ACC112 (cell line): ENCODE data around the gene CRYZL1.

Source experiments
- H2AFZ ChIP-seq: fragments of 200-600 bp; sonication (generic); one replicate; pipeline ENCODE4 v1.6.0; 2017; ENCODE audit warnings: antibody characterized with exemption, low read length; ENCODE audit not compliant: unreplicated experiment
- H3K27ac ChIP-seq: fragments of 200-600 bp; sonication (generic); 2 replicates; pipeline ENCODE4 v1.5.1; 2014; ENCODE audit warnings: low read depth, mild to moderate bottlenecking, antibody characterized with exemption, low read length, moderate library complexity
- H3K27me3 ChIP-seq: fragments of 200-600 bp; sonication (generic); 2 replicates; pipeline ENCODE4 v1.6.1; 2014; ENCODE audit warnings: mild to moderate bottlenecking, antibody characterized with exemption, low read length, moderate library complexity, mixed read lengths; ENCODE audit not compliant: insufficient read depth
- H3K36me3 ChIP-seq: fragments of 200-600 bp; sonication (generic); 2 replicates; pipeline ENCODE4 v1.6.1; 2016; ENCODE audit warnings: mild to moderate bottlenecking, antibody characterized with exemption, low read length, moderate library complexity, mixed read lengths; ENCODE audit not compliant: insufficient read depth
- H3K4me1 ChIP-seq: fragments of 200-600 bp; sonication (generic); one replicate; pipeline ENCODE4 v1.6.1; 2016; ENCODE audit warnings: low read length, mixed read lengths; ENCODE audit not compliant: insufficient read depth, unreplicated experiment, control insufficient read depth
- H3K4me3 ChIP-seq: fragments of 200-600 bp; sonication (generic); 2 replicates; pipeline ENCODE4 v1.5.1; 2014; ENCODE audit warnings: mild to moderate bottlenecking, low read depth, low read length
- H3K79me2 ChIP-seq: fragments of 200-600 bp; sonication (generic); one replicate; pipeline ENCODE4 v1.6.0; 2016; ENCODE audit warnings: low read length; ENCODE audit not compliant: control insufficient read depth, unreplicated experiment, insufficient read depth

Gene CRYZL1

GRCh38 chr21:33650230-33650629 lies 8.7 kb upstream of the CRYZL1 start:
- no peaks in the 10 kb centered on the region for H3K36me3 ChIP-seq
- no peak overlapping the region for H3K27ac ChIP-seq
- H3K4me3 ChIP-seq = no peak overlapping the region
- peaks cover 95% of the 10 kb centered on the region for H3K79me2 ChIP-seq
- H2AFZ ChIP-seq = no peak overlapping the region
- H3K4me1 ChIP-seq = peaks cover 16% of the 10 kb centered on the region
- H3K27me3 ChIP-seq = no peaks in the 10 kb centered on the region

- peaks cover 95% of the 10 kb centered on the region for H3K79me2 ChIP-seq
Observed at GRCh38 chr21:33648555-33648954, 7.0 kb upstream of the CRYZL1 start.

GRCh38 chr21:33647587-33647986 lies 6.0 kb upstream of the CRYZL1 start:
- Histone ChIP-seq H3K27me3 (no peaks in the 10 kb centered on the region), H3K4me3 (no peak overlapping the region), H3K79me2 (peaks cover 98% of the 10 kb centered on the region), H3K27ac (no peak overlapping the region), H3K36me3 (no peaks in the 10 kb centered on the region), H3K4me1 (peaks cover 11% of the 10 kb centered on the region), H2AFZ (no peak overlapping the region)

More at GRCh38 chr21:33648555-33648954, 7.0 kb upstream of the CRYZL1 start:
- peaks cover 11% of the 10 kb centered on the region for H3K4me1 ChIP-seq
- H3K36me3 ChIP-seq = no peaks in the 10 kb centered on the region
- no peak overlapping the region for H3K4me3 ChIP-seq
- no peak overlapping the region for H3K27ac ChIP-seq
- H3K27me3 ChIP-seq = no peaks in the 10 kb centered on the region
- H2AFZ ChIP-seq = no peak overlapping the region

- H3K79me2 ChIP-seq = peaks cover 88% of the 10 kb centered on the region
- no peak overlapping the region for H2AFZ ChIP-seq
- H3K27ac ChIP-seq = peak overlapping the region; percentile 83; the same call in 1 of the 2 replicates
- H3K4me1 ChIP-seq = peaks cover 9% of the 10 kb centered on the region
- H3K27me3 ChIP-seq = no peaks in the 10 kb centered on the region
- H3K4me3 ChIP-seq = no peak overlapping the region
- H3K36me3 ChIP-seq = no peaks in the 10 kb centered on the region
Observed at GRCh38 chr21:33645730-33646129, 4.2 kb upstream of the CRYZL1 start.

- Histone ChIP-seq H2AFZ (peak overlapping the region; percentile 53), H3K79me2 (peaks cover 83% of the 10 kb centered on the region), H3K27me3 (no peaks in the 10 kb centered on the region), H3K4me3 (peak overlapping the region; percentile 81), H3K4me1 (peaks cover 15% of the 10 kb centered on the region), H3K27ac (peak overlapping the region; percentile 83), H3K36me3 (no peaks in the 10 kb centered on the region)
Observed at GRCh38 chr21:33644383-33645074, 3.0 kb upstream of the CRYZL1 start.

GRCh38 chr21:33643658-33644311 lies 2.2 kb upstream of the CRYZL1 start:
- H3K27ac ChIP-seq = peak overlapping the region; percentile 83
- H3K4me1 ChIP-seq = peaks cover 15% of the 10 kb centered on the region
- H3K27me3 ChIP-seq = no peaks in the 10 kb centered on the region
- H3K36me3 ChIP-seq = no peaks in the 10 kb centered on the region
- H2AFZ ChIP-seq = peak overlapping the region; percentile 35
- H3K79me2 ChIP-seq = peaks cover 83% of the 10 kb centered on the region
- H3K4me3 ChIP-seq = peak overlapping the region; percentile 81

- peak overlapping the region; percentile 35 for H2AFZ ChIP-seq
- H3K79me2 ChIP-seq = peaks cover 82% of the 10 kb centered on the region
Observed at GRCh38 chr21:33642896-33643657, 1.5 kb upstream of the CRYZL1 start.

GRCh38 chr21:33642027-33642895 lies 720 bp upstream of the CRYZL1 start, which contains the start of gene ITSN1:
ITSN1 (plus strand) TSS chr21:33642501; CDS start chr21:33718829, 76,328 bp downstream.
- Histone ChIP-seq H3K27me3 (no peaks in the 10 kb centered on the region), H3K27ac (peak within 1 kb of the TSS; percentile 83), H3K4me1 (peaks cover 15% of the 10 kb centered on the region), H3K4me3 (peak within 1 kb of the TSS; percentile 81), H3K79me2 (peaks cover 78% of the 10 kb centered on the region), H2AFZ (peak within 1 kb of the TSS; percentile 99), H3K36me3 (no peaks in the 10 kb centered on the region)

More at GRCh38 chr21:33642896-33643657, 1.5 kb upstream of the CRYZL1 start:
- Histone ChIP-seq H3K4me1 (peaks cover 15% of the 10 kb centered on the region), H3K4me3 (peak overlapping the region; percentile 81), H3K36me3 (no peaks in the 10 kb centered on the region), H3K27me3 (no peaks in the 10 kb centered on the region), H3K27ac (peak overlapping the region; percentile 83)

GRCh38 chr21:33640697-33641351 lies 717 bp downstream of the CRYZL1 start:
- no peaks in the 10 kb centered on the region for H3K36me3 ChIP-seq
- peak overlapping the region; percentile 81 for H3K4me3 ChIP-seq
- H3K27ac ChIP-seq = peak overlapping the region; percentile 32
- peaks cover 15% of the 10 kb centered on the region for H3K4me1 ChIP-seq
- peaks cover 73% of the 10 kb centered on the region for H3K79me2 ChIP-seq
- peak overlapping the region; percentile 81 for H2AFZ ChIP-seq
- no peaks in the 10 kb centered on the region for H3K27me3 ChIP-seq
